HCT116 (cell line): ENCODE data around the gene MXRA5.

Experiments
- EZH2 ChIP-seq: fragments of 200-600 bp; sonication (generic); IDR thresholded peaks from 2 replicates; pipeline ENCODE4 v1.6.1; 2017; ENCODE audit warnings: antibody characterized with exemption, mixed run types
- EZH2phosphoT487 ChIP-seq: fragments of 200-600 bp; IDR thresholded peaks from 2 replicates; pipeline ENCODE4 v1.6.1; 2018; ENCODE audit warnings: antibody characterized with exemption, borderline replicate concordance

- TF ChIP-seq EZH2 (no peak), EZH2phosphoT487 (no peak)
Observed at GRCh38 chrX:3388457-3388856, 42.0 kb upstream of the MXRA5 start.
